ENCODE results near the gene HOXC4.

Gene HOXC4

DNA sequence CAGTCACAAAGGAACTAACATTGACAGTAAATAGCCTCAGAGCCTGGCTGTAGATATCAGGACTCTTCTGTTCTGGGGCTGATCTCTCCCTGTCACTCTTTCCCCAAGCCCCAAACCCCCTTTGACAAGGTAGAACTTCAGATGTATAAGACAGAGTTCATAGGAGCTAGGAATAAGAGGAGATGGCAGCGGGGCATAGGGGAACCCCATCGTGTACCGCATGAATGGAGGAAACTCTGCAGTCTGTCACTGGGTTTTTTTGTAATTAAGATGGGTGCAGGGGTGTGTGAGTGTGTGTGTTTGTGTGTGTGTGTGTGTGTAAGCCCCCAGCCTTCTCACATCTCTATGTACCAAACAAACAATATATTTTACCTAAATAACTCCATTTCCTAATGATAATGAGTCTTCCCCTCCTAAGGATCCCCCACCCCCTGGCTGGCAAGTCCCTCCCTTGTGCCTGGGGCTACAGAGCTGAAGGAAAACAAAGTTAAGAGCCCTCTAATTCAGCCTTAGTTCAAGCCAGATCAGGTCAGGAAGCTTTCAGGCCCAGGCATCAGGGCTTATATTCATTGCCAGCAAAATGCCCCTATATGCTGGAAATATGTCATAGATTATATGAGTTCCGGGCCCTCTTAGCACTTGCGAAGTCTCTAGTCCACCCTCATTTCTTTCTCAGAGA is 9.1 kb upstream of the HOXC4 start:
- DNase-seq (ENCODE audit: low spot score) = no peak
- CTCF ChIA-PET = interaction anchor here (0.5 to 1.1 kb wide), 2 partner anchors 103 to 112 kb away, joined by 3 to 4 read pairs; no protein-coding TSS in a partner anchor
- H3K27ac ChIP-seq = no peak overlapping the region
- POLR2A ChIA-PET (ENCODE audit: low non-redundant PET) = no interaction called here
- TF ChIP-seq, protein P1, sequence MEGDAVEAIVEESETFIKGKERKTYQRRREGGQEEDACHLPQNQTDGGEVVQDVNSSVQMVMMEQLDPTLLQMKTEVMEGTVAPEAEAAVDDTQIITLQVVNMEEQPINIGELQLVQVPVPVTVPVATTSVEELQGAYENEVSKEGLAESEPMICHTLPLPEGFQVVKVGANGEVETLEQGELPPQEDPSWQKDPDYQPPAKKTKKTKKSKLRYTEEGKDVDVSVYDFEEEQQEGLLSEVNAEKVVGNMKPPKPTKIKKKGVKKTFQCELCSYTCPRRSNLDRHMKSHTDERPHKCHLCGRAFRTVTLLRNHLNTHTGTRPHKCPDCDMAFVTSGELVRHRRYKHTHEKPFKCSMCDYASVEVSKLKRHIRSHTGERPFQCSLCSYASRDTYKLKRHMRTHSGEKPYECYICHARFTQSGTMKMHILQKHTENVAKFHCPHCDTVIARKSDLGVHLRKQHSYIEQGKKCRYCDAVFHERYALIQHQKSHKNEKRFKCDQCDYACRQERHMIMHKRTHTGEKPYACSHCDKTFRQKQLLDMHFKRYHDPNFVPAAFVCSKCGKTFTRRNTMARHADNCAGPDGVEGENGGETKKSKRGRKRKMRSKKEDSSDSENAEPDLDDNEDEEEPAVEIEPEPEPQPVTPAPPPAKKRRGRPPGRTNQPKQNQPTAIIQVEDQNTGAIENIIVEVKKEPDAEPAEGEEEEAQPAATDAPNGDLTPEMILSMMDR (conservative IDR thresholded peaks at IDR 0.05; ENCODE audit: low read depth) = no peak

DNA sequence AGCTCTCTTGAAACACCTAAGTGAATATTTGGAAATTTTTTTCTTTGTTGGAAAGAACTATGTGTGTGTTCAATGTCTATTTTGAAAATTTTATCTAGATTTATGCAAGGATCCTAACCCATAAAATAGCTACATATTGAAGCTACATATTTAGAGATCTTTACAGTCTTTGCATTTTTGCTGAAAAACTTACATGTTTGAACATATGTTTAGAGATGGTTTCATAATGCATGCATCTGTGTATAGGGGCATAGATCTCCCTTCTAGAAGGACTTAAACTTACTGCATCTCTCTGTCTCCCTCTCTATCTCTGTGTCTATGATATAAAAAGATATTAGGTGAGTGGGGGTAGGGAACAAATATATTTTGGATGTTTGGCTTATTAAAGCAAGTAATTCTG is 8.2 kb upstream of the HOXC4 start:
- TF ChIP-seq, protein P1 (conservative IDR thresholded peaks at IDR 0.05; ENCODE audit: low read depth) = no peak
- DNase-seq (ENCODE audit: low spot score) = no peak
- POLR2A ChIA-PET (ENCODE audit: low non-redundant PET) = no interaction called here
- H3K27ac ChIP-seq = no peak overlapping the region
- CTCF ChIA-PET = interaction anchor here (0.6 to 1.1 kb wide), 2 partner anchors 40 to 112 kb away, joined by 3 read pairs; no protein-coding TSS in a partner anchor

DNA sequence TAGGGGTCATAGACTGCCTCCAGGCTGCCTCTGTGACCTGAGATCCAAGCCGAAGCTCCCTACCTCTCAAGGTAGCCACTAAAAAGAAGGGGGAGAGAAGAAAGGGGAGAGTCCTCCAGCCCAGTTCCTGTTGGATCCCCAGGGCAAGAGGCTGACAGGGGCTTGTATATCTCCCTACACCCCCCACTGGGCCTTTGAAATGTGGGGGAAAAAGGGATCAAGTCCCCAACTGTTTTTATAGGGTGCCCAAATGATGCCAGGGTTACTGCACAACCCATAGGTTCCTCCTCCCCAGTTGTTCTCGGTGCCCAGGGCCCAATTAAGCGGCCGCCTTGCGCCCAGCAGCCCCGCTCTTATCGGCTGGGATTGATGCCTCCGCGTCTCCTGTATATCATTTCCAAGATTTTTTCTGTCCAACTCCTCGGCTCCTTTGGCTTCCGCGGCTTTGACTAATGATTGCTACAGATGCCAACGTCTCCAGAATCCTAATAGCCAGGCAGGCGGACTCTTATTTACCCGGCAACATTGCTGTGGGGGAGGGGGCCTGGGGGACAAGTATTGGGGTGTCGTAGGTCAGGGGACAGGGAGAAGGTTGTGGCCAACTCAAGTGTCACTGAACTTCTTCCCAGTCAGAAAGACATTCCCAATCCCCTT is 7.6 kb upstream of the HOXC4 start:
- no peak for DNase-seq (ENCODE audit: low spot score)
- CTCF ChIA-PET = interaction anchor here (0.6 kb wide), 1 partner anchor 40 kb away, joined by 3 read pairs; no protein-coding TSS in a partner anchor
- POLR2A ChIA-PET (ENCODE audit: low non-redundant PET) = no interaction called here
- no peak overlapping the region for H3K27ac ChIP-seq
- TF ChIP-seq, protein P1 (conservative IDR thresholded peaks at IDR 0.05; ENCODE audit: low read depth) = no peak

DNA sequence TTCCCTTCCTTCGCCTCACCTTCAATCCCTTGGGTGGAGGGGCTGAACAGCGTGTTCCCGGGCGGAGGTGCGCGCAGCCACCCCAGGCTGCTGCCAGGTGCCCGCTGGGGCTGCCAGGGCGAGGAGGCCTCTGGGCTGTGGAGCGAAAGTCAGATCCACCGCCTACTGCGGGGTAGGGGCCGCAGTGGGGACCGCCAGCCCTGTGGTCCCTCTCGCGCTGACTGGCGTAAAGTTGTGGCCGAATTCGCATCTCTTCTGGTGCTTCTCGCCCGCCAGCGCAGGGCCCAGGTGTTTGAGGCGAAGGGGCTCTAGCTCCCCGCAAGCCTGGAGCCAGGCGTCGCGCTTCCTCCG is 6.9 kb upstream of the HOXC4 start:
- no peak for DNase-seq (ENCODE audit: low spot score)
- POLR2A ChIA-PET (ENCODE audit: low non-redundant PET) = no interaction called here
- CTCF ChIA-PET = interaction anchor here (1.1 kb wide), 1 partner anchor 160 kb away, joined by 3 read pairs; no protein-coding TSS in a partner anchor
- TF ChIP-seq, protein P1 (conservative IDR thresholded peaks at IDR 0.05; ENCODE audit: low read depth) = no peak
- no peak overlapping the region for H3K27ac ChIP-seq

DNA sequence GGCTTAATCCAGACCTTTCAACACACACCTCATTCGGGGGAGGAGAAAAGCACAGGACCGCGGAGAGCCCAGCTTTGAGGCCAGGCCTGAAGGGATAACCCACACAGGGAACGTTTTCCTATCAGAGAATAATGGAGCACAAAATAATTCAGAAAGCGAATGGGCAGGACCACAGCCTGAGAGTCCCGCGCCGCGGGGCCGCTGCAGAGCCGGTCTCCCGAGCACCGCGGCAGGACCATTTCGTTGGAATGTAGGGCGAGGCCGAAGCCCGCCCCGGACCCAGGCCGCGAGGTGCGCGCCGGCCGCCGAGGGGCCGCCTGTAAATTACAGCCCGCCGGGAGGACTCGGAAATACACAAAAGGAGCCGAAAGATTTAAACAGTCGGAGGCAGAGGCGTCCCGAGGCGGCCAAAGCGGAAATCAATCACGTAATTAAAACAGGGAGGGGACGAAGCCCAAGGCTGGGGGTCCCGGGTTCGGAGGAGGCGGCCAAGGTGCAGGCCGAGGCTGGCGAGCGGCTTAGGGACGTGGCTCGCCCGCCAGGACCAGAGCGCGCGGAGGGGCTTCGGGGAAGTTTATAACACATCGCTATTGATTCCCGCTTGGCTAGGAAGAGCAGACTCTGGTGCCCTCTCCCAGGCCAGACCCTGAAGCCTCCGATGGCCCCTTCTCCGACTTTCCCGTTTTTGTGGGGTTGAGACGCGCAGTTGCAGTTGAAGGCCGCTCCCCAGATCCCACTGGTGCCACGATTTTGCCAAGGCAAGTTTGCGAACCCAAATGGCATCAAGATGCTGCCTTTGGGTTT is 6.3 kb upstream of the HOXC4 start:
- no peak for DNase-seq (ENCODE audit: low spot score)
- H3K27ac ChIP-seq = no peak overlapping the region
- TF ChIP-seq, protein P1 (conservative IDR thresholded peaks at IDR 0.05; ENCODE audit: low read depth) = no peak
- CTCF ChIA-PET = interaction anchor here (1.1 kb wide), 1 partner anchor 160 kb away, joined by 3 read pairs; no protein-coding TSS in a partner anchor
- POLR2A ChIA-PET (ENCODE audit: low non-redundant PET) = no interaction called here

DNA sequence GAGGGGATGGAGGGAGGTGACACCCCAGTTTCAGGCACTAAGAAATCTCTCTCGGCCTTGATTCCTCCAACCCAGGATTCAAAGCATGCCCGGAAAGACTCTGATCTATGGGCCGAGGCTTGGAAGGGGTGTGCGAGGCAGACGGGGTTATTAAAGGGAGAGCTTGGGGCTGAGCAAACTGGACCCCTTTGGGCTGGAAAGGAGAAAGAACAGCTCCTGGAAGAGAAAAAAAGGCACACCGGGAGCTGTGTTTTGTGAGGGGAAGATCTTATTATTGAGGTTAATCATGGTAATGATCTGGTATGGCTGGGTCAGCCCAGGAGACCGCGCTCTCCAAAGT is 5.7 kb upstream of the HOXC4 start:
- ChIA-PET CTCF (no interaction called here), POLR2A (ENCODE audit: low non-redundant PET) (no interaction called here)
- H3K27ac ChIP-seq = no peak overlapping the region
- TF ChIP-seq, protein P1 (conservative IDR thresholded peaks at IDR 0.05; ENCODE audit: low read depth) = no peak
- no peak for DNase-seq (ENCODE audit: low spot score)

Data from RWPE1 (cell line).